HG02852 (cell line): ENCODE results near the gene UBE2Q2.

ENCODE experiments used
- ATAC-seq: cut with Tn5 transposase; IDR thresholded peaks from one replicate; pipeline ENCODE4 v1.9.1; 2021; ENCODE audit warnings: mild to moderate bottlenecking, moderate library complexity; ENCODE audit not compliant: unreplicated experiment

UBE2Q2 gene

DNA sequence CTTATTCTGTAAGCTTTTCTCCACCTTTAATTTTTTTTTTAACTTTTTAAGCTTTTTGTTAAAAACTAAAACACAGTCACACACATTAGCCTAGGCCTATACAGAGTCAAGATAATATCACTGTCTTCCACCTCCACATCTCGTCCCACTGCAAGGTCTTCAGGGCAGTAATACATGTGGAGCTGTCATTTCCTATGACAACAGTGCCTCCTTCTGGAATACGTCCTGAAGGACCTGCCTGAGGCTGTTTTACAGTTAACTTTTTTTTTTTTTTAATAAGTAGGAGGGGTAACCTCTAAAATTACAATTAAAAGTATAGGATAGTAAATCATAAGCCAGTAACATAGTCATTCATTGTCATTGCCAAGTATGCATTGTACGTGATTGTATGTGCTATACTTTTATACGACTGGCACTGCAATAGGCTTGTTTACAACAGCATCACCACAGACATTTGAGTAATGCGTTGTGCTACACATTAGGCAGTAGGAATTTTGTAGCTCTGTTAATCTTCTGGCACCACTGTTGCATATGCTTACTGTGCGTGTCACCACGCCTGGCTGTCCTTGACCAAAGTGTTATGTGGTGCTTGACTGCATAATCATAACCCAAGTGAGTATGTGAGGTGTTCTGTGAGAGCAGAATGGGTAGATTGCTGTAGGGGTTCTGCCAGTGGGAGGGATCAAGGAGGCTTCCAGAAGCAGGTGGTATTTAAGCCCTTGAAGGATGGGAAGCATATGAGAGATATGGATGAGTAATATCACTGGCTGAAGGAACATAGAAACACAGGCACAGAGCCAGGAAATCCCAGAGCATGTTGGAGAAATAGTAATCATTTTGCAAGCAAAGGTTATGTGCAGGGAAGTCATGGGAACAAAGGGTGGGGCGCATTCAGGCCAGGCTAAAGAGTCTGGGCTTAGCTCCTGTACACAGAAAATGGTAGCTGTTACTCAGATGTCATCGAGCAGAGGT, 78.8 kb downstream of the UBE2Q2 start:
- no peak for ATAC-seq

DNA sequence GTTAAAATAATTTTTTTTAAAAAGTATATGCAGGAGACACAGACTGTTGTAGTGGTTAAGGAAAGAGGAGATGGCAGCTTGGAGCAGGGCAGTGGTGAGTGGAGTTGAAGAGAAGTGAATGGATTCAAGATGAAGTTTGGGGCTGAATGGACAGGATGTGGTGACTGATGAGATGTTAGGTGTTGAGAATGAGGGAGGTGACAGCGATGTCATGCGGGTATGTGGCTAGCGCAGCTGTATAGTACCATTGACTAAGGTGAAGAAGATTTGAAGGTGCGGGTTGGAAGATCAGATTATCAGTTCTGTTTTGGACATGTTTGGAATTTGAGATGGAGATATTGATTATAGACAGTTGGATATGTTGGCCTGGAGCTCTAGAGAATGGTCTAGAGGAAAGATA, 80.5 kb downstream of the UBE2Q2 start:
- ATAC-seq: no peak

- ATAC-seq: no peak
Measured at GRCh38 chr15:75924576-75924975, 81.3 kb downstream of the UBE2Q2 start.

DNA sequence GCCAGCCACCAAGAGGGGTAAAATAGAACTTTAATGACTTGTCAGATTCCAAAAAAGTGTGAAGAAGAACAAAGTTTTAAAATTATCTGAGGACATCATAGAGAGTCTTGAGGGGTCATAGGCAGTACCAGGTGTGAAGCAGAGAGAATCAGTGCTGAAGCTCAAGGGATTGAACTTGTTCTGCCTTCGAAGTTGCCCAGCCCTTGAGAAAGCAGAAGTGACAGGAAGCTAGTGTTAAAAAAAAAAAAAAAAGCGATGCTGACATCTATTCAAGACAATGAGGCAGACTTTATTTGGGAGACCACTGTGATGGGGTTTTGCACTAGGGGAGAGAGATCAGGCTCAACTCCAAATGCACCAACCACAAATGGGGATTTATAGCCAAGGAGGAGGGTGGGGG, 82.2 kb downstream of the UBE2Q2 start:
- ATAC-seq: no peak

GRCh38 chr15:75926931-75927330, 83.7 kb downstream of the UBE2Q2 start:
- no peak for ATAC-seq

- no peak for ATAC-seq
Measured at GRCh38 chr15:75927601-75928000, 84.4 kb downstream of the UBE2Q2 start.

DNA sequence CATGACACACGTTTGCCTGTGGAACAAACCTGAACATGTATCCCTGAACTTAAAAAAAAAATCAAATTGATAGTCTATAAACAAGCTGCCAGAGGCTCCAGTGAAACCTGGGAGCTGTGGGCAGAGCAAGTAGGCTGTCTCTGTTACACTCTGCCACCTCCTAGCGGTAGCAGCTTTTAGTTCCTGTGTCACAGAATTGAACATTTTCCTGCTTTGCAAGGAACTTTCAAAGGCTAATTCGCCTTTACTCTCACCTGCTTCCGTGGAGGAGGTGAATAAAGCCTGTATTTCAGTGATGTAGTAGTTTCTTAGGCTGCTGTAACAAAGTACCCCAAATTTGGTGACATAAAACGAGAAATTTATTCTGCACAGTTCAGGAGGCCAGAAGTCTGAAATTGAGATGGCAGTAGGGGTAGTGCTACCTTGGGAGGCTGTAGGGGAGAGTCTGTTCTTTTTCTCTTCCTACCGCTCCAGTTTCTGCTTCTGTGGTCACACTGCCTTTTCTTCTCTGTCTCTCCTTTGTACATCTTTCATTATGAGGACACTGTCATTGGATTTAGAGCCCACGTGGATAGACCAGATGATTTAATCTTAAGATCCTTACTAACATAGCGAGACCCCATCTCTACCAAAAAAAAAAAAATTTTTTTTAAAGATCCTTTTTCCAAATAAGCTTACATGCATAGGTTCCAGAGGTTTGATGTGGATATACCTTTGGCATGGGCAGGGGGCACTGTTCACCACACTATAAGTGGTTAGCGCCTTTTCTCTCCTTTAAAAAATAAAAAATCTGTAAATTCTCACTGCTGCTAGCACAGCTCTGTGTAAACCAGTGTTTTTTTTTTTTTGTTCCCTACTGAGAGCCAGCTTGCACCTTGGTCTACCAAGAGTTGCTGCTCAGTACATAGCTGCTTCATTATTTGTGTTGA, 85.7 kb downstream of the UBE2Q2 start:
- no peak for ATAC-seq

DNA sequence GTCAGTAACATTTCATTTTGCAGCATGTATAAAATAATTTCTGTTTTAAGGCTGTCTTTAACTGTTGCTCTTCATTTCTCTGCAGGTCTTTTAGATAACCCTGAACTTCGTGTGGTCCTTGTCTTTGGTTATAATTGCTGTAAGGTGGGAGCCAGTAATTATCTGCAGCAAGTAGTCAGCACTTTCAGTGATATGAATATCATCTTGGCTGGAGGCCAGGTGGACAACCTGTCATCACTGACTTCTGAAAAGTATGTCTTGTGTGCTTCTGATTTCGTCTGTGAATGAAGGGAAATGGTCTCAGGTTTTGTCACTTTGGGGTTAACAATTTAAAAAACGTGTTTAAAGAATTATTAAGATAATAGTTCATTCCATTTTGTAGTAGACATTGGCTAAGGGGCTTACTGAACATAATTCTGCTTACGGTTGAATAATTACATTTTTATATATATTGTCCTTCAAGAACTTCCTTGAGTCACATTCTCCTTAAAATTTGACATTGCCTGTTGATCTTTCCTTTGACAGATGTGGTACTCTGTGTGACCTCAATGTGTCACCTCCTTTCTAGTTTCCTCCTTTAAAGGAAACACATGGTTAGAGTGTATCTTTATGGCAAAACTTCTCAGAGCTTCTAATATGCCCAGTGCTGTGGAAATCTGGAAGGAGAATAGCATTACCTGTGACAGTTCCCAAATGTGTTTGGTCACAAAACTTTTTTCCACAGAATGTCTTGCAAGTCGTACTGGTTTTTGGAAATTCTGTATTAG, 86.7 kb downstream of the UBE2Q2 start:
- ATAC-seq: no peak

DNA sequence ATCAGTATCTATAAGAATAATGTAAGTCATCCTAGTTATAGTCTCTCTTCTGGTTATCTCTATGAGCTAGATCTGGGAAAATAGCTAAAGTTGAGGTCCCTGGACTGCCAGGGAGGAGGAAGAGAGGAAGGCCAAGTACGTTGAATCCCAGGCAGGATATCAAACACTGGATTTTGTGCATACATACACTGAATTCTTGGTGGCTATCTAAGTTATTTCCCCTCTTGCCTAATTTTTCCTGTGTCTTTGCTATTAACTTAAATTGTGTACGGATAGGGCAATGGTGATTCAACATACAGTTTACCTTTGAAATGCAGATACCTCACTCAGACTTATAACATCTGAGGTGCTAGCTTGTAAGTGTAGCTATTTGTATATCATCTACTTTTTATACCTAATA, 87.6 kb downstream of the UBE2Q2 start:
- no peak for ATAC-seq

- no peak for ATAC-seq
Measured at GRCh38 chr15:75942464-75942863, 99.2 kb downstream of the UBE2Q2 start.

- no peak for ATAC-seq
Measured at GRCh38 chr15:75943246-75943645, 100.0 kb downstream of the UBE2Q2 start.

GRCh38 chr15:75943713-75944215, 100.5 kb downstream of the UBE2Q2 start:
- no peak for ATAC-seq

- no peak for ATAC-seq
Measured at GRCh38 chr15:75945953-75946352, 102.7 kb downstream of the UBE2Q2 start.

DNA sequence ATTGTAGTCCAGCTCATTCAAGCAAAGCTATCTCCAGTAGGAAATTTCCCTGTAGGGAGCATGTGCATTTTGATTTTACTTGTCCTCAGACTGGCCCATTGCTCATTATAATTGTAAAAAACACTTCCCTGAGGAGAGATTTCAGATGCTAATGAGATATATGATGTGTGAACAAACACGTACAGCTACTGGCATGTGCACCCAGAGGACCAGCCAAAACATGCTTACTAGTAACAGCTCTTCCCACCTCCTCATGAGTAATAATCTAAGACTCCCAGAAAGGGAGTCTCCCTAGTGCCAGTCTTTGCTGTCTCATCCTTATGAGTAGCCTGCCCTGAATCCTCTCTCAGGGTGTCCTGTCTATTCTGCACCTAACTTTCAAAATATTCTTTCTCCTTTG, 103.8 kb downstream of the UBE2Q2 start:
- ATAC-seq: no peak

- no peak for ATAC-seq
Measured at GRCh38 chr15:75948761-75949296, 105.6 kb downstream of the UBE2Q2 start.
